GM21717 (cell line): ENCODE data around the gene EHBP1L1.
"Not testable (repeated sequence)": the region's sequence is repeated elsewhere in the genome, so short reads cannot be mapped to it uniquely, and the experiment has no call there.

Experiments
- ATAC-seq: cut with Tn5 transposase; IDR thresholded peaks from one replicate; pipeline ENCODE4 v1.9.1; 2021; ENCODE audit warnings: mild to moderate bottlenecking, moderate library complexity; ENCODE audit not compliant: unreplicated experiment

Gene EHBP1L1

DNA sequence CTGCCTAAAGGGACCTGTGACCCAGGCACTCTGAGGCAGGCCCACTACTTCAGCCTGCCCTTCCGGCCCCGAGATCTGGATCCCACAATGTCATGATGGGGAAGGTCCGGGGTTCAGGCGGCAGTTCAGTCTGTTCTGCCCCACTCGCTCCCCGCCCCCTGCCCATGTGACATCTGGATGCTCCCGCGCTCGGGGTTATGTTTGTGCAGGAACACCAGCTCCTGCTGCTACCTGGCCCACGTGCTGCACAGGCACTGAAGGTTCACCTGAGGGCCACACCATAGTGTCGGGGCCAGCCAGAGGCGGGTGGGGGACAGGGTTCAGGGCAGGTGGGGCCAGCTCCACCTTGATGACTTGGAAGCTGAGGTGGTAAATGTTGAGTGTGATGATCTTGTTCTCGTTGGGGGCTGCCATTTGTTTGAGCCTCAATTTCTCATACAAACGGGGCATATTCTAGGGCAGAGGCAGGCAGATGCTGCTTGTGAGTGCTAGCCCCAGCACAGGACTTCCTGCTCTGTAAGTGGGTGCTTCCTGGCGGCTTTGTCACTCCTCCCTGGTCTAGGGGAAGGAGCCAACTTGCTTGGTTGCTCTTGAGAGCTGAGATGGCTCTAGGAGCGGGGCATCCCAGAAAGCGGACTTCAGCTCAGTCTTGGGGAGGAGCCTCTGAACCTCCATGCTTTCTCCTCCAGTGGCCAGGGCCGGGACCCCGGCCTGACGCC is 57.7 kb downstream of the EHBP1L1 start:
- ATAC-seq, result no peak

DNA sequence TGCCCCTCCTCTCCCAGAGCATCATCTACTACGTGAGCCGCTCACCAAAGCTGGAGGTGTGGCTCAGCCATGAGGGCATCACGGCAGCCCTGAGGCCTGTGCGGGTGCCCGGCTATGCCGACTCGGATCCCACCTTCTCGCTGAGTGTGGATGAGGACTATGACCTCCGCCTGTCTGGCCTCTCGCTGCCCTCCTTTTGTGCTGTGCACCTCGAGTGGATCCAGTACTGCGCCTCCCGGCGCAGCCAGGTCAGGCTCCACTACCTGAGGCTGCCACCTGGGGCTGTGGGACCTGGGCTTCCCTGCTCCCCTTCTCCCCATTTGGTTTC is 58.2 kb downstream of the EHBP1L1 start:
- no peak for ATAC-seq

DNA sequence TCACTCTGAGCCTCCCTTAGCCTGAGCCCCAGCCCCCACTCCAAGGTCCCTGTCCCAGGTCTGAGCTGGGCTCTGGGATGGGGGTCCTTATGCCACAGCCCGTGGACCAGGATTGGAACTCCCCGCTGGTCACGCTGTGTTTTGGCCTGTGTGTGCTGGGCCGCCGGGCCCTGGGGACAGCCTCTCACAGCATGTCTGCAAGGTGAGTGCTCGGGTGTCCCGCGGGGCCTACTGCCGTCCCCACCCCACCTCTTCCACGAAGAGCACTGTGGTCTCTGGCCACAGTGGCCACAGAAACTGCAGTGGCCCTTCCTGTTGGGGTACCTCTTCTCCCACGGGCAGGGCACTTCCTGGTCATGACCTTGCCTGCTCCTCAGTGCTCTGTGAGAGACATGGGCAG is 58.6 kb downstream of the EHBP1L1 start:
- no peak for ATAC-seq

DNA sequence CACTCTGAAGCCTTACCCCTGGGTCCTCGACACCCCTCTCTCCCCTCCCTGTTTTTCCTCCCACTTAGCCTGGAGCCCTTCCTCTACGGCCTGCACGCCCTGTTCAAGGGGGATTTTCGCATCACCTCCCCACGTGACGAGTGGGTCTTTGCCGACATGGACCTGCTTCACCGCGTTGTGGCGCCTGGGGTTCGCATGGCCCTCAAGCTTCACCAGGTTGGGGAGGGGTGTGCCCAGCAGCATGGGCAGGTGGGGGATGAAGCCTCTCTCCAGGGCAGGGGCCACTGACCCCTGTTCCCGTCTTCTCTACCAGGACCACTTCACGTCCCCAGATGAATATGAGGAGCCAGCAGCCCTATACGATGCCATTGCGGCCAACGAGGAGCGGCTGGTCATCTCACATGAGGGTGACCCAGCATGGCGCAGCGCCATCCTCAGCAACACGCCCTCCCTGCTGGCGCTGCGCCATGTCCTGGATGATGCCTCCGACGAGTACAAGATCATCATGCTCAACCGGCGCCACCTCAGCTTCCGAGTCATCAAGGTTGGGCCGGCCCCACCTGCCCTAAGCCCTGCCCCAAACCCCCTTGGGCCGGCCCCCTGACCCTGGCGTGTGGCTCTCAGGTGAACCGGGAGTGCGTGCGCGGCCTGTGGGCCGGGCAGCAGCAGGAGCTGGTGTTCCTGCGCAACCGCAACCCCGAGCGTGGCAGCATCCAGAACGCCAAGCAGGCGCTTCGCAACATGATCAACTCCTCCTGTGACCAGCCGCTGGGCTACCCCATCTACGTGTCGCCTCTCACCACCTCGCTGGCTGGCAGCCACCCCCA is 59.3 kb downstream of the EHBP1L1 start:
- no peak for ATAC-seq

DNA sequence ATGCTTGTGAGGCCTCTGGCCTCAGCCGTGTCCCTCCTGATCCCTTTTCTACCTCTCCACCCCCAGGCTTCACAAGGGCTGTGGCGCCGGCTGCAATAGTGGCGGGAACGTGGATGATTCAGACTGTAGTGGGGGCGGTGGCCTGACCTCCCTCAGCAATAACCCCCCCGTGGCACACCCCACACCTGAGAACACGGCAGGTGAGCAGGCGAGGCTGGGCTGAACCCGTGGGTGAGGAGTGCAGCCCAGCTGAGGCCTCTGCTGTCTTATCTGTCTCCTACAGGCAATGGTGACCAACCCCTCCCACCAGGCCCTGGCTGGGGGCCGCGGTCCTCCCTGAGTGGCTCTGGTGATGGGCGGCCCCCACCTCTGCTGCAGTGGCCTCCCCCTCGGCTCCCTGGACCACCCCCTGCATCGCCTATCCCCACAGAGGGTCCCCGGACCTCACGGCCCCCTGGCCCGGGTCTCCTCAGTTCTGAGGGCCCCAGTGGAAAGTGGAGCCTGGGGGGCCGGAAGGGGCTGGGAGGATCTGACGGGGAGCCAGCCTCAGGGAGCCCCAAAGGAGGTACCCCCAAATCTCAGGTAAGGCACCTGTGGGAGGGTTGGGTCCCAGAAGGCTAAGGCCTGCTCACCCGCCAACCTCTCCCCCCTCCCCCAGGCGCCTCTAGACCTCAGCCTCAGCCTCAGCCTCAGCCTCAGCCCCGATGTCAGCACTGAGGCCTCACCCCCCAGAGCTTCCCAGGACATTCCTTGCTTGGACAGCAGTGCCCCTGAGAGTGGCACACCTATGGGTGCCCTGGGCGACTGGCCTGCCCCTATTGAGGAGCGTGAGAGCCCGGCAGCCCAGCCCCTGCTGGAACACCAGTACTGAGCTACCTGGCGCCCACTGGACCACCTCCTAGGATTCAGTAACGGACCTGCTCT is 60.5 kb downstream of the EHBP1L1 start:
- ATAC-seq, result no peak

DNA sequence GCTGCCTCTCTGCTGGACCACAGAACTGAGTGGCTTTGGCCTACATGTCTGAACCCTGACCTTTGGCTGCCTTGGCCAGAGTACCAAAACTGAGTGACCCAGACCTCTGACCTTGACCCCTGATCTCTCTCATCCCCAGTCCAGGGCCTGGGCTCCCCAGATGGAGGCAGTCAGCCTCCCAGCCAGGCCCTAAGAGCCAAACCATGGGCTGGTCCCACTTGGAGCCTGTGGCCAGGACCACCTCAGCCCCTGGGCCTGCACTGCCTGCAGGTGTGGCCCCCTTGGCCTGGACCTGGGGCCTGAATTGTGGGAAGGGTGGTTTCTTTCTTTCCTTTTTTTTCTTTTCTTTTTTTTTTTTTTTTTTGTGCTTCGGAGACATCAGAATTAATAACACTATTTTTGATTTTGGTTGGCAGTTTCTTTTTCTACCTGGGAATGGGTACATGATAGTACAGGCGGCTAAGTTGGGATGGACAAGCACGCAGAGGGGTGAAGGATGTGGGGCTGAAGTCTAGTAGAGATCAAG is 61.2 kb downstream of the EHBP1L1 start:
- ATAC-seq, result no peak

DNA sequence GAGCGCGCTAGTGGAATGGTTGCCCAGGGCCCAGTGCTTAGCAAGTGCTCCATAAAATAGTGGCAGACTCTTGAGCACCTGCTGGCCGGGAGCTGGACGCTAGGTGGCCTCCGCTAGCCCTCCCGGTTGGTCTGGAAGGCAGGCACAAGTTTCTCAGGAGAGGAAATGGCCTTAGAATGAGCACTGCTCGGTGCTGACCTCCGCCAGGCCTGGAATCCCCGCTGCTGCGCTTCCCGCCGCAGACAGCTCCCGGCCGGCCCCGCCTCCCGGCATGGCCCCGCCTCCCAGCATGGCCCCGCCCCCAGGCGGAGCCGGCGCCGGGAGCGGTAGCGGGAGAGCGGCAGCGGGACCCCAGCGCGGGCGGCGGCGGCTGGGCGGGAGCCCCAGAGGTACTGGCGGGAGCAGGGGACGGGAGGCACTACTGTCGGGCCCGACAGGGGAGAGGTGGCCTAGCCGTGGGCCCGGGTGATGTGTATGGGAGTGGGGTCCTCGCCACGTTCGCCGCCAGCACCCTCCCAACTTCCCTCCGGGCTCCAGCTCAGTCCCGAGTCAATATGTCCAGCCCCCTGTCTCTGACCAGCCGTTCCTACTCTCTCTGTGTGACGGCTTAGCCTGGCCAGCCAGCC is 62.1 kb downstream of the EHBP1L1 start, which contains the start of gene SIPA1:
SIPA1 (plus strand) TSS at position 308 of the 626 bp plus-strand sequence. CDS start 2,821 bp downstream, outside the sequence.
- ATAC-seq, result peak; percentile 35

DNA sequence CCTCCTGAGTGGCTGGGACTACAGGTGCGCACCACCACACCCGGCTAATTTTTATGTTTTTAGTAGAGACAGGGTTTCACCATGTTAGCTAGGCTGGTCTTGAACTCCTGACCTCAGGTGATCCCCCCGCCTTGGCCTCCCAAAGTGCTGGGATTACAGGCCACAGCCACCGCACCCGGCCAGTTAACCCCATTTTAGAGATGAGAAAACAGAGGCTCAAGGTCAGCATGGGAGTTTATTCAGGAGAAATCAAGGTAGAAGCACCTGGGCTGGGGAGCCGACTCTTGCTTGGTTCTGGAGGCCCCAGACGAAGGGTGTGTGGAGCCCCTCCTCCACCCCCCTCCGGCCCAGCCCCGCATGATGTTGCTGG is 63.4 kb downstream of the EHBP1L1 start:
- not testable (repeated sequence) for ATAC-seq

DNA sequence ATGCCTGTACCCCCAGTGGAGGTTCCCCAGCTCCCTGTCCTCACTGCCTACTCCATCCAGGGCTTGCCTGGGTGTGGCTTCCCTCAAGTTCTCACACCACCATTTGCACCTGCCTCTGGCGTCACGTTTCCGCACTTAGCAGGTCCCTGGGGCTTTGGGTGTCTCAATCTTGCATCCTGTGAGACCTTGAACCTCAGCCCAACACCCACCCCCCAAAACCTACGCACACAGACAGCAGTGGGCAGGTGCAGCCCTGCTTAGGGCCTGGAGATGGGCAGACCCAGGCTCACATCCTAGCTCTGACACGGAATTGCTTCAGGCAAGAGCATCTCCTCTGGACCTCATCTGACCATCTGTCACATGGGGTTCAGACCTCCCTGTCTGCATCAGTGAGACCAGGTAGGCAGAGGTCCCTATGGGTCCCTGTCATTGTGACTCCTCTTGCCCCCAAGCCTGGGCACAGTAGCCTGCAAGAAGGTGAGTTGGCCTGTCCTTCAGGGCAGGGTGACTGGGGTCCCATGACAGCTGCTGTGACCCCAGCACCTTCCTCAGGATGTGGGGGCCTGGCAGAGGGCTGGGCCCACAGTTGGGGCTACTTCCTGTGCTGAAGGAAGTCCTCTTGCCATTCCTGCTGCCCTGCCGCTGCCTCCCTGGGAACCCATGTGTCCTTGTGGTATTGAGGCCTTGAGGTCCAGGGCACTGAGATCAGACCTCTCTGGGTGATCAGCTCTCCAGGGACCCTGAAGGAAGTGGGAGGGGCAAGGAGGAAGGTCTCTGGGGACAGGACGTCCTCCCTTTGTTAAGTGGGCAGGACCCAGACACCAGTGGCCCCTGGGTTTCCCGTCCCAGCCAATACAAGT is 64.0 kb downstream of the EHBP1L1 start:
- no peak for ATAC-seq

DNA sequence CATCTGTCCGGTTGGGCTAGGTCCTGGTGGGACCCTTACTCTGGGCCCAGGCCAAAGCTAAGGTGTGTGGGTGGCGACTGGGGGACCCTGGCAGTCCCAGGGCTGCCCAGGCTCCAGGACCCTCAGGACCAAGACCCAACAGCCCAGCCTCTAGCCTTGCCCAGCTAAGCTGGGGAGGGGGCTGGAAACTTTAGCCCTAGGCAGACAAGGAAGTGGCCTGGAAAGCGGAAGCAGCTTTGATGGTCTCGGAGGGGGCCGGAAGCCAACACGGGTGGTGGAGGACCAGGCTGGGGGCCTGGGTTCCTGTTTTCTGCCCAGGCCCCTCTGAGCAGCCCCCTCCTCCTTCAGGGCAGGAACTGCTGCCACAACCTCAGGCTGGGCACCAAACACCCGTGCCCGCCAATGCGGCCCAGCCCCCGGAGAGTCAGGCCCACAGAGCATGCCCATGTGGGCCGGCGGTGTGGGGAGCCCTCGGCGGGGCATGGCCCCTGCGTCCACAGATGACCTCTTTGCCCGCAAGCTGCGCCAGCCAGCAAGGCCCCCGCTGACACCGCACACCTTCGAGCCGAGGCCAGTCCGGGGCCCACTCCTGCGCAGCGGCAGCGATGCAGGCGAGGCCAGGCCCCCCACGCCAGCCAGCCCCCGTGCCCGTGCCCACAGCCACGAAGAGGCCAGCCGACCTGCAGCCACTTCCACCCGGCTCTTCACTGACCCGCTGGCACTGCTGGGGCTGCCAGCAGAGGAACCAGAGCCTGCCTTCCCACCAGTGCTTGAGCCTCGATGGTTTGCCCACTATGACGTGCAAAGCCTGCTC is 64.8 kb downstream of the EHBP1L1 start:
- no peak for ATAC-seq

DNA sequence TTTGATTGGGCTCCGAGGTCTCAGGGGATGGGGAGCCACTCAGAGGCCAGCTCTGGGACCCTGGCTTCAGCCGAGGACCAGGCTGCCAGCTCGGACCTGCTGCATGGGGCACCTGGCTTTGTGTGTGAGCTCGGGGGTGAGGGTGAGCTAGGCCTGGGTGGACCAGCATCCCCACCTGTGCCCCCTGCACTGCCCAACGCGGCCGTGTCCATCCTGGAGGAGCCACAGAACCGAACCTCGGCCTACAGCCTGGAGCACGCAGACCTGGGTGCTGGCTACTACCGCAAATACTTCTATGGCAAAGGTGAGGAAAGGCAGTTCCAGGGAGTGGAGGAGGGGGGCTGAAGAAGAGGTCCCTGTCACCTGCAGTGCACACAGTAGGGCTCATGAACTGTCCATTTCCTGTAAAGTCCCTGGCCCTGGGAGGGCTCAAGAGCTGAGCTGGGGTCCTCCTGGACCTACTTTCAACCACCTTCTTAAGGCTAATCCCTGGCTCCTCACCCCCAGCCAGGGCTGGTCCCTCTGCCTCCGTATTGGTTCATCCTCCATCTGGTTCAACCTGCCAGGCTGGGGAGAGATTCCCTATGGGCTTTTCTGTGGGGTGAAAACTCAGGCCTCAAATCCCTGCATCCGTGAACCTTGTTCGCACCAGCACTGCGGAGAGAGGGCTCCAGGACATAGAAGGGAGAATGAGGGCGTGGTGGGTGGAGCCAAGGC is 65.6 kb downstream of the EHBP1L1 start:
- ATAC-seq, result no peak
